ENCODE results near the gene B3GNT4.

B3GNT4 gene

GRCh38 chr12:122232691-122233090, 29.2 kb downstream of the B3GNT4 start:
- H3K4me3 ChIP-seq (replicated peaks; ENCODE audit: low read depth, low read length): no peak overlapping the region
- no peak for DNase-seq (ENCODE audit: low read depth)
- no peak for TF ChIP-seq CTCF (IDR thresholded peaks at IDR 0.05; ENCODE audit: low read length, missing control alignments)

- H3K4me3 ChIP-seq (replicated peaks; ENCODE audit: low read depth, low read length): no peak overlapping the region
- TF ChIP-seq CTCF (IDR thresholded peaks at IDR 0.05; ENCODE audit: low read length, missing control alignments): no peak
- no peak for DNase-seq (ENCODE audit: low read depth)
Observed at GRCh38 chr12:122235741-122236140, 32.2 kb downstream of the B3GNT4 start.

- DNase-seq (ENCODE audit: low read depth): no peak
Observed at GRCh38 chr12:122238861-122239260, 35.4 kb downstream of the B3GNT4 start.

GRCh38 chr12:122243965-122244364, 40.5 kb downstream of the B3GNT4 start:
- no peak for DNase-seq (ENCODE audit: low read depth)
- no peak overlapping the region for H3K4me3 ChIP-seq (replicated peaks; ENCODE audit: low read depth, low read length)
- TF ChIP-seq CTCF (IDR thresholded peaks at IDR 0.05; ENCODE audit: low read length, missing control alignments): no peak

More at GRCh38 chr12:122238861-122239260, 35.4 kb downstream of the B3GNT4 start:
- no peak for TF ChIP-seq CTCF (IDR thresholded peaks at IDR 0.05; ENCODE audit: low read length, missing control alignments)
- H3K4me3 ChIP-seq (replicated peaks; ENCODE audit: low read depth, low read length): no peak overlapping the region

- no peak for TF ChIP-seq CTCF (IDR thresholded peaks at IDR 0.05; ENCODE audit: low read length, missing control alignments)
- DNase-seq (ENCODE audit: low read depth): no peak
- no peak overlapping the region for H3K4me3 ChIP-seq (replicated peaks; ENCODE audit: low read depth, low read length)
Observed at GRCh38 chr12:122244565-122245371, 41.3 kb downstream of the B3GNT4 start.

- no peak for TF ChIP-seq CTCF (IDR thresholded peaks at IDR 0.05; ENCODE audit: low read length, missing control alignments)
- H3K4me3 ChIP-seq (replicated peaks; ENCODE audit: low read depth, low read length): no peak overlapping the region
- DNase-seq (ENCODE audit: low read depth): no peak
Observed at GRCh38 chr12:122245553-122245952, 42.0 kb downstream of the B3GNT4 start.

- no peak for DNase-seq (ENCODE audit: low read depth)
- no peak for TF ChIP-seq CTCF (IDR thresholded peaks at IDR 0.05; ENCODE audit: low read length, missing control alignments)
- no peak overlapping the region for H3K4me3 ChIP-seq (replicated peaks; ENCODE audit: low read depth, low read length)
Observed at GRCh38 chr12:122250047-122250446, 46.5 kb downstream of the B3GNT4 start.

All from fibroblast of pulmonary artery (primary cell).